ENCODE data around the gene AGTRAP. TPM values are rescaled to one million over a fixed set of nuclear protein-coding genes. Genes with fewer than 3 reads are reported as not detected.

Gene AGTRAP
- total RNA-seq, 4 donors from 2014 or later: 4.1 to 34.7 (median 31.2) TPM

GRCh38 chr1:11707621-11708276 lies 28.2 kb upstream of the AGTRAP start:
- intact Hi-C loops (cut with DNase I; ENCODE audit: low total_unique reads): no loop called here
- no peak for DNase-seq
- no peaks in the 10 kb centered on the region for H3K27me3 ChIP-seq
- no peak overlapping the region for H3K4me3 ChIP-seq
- H3K4me1 ChIP-seq: no peaks in the 10 kb centered on the region
- H3K36me3 ChIP-seq: no peaks in the 10 kb centered on the region
- TF ChIP-seq POLR2A (IDR thresholded peaks at IDR 0.05): no peak
- no peak for TF ChIP-seq CTCF (IDR thresholded peaks at IDR 0.05)
- no peak overlapping the region for H3K27ac ChIP-seq
- no peaks in the 10 kb centered on the region for H3K9me3 ChIP-seq

- no peak for TF ChIP-seq CTCF (IDR thresholded peaks at IDR 0.05)
- no peak for TF ChIP-seq POLR2A (IDR thresholded peaks at IDR 0.05)
- DNase-seq: no peak
- intact Hi-C loops (cut with DNase I; ENCODE audit: low total_unique reads): no loop called here
- Histone ChIP-seq H3K4me1 (no peaks in the 10 kb centered on the region), H3K27ac (no peak overlapping the region), H3K27me3 (no peaks in the 10 kb centered on the region), H3K9me3 (no peaks in the 10 kb centered on the region), H3K36me3 (no peaks in the 10 kb centered on the region), H3K4me3 (no peak overlapping the region)
Observed at GRCh38 chr1:11708554-11709350, 27.2 kb upstream of the AGTRAP start.

- Histone ChIP-seq H3K4me1 (no peaks in the 10 kb centered on the region), H3K36me3 (no peaks in the 10 kb centered on the region), H3K27me3 (no peaks in the 10 kb centered on the region), H3K9me3 (no peaks in the 10 kb centered on the region), H3K27ac (no peak overlapping the region), H3K4me3 (no peak overlapping the region)
- TF ChIP-seq POLR2A (IDR thresholded peaks at IDR 0.05) (no peak), CTCF (IDR thresholded peaks at IDR 0.05) (no peak)
- no peak for DNase-seq
- intact Hi-C loops (cut with DNase I; ENCODE audit: low total_unique reads): loop anchor here (10.0 kb wide), 1 partner anchor 47 kb away; the partner anchor contains the start of gene FBXO6
Observed at GRCh38 chr1:11711490-11711889, 24.4 kb upstream of the AGTRAP start.

- H3K27me3 ChIP-seq: no peaks in the 10 kb centered on the region
- H3K4me3 ChIP-seq: no peak overlapping the region
- TF ChIP-seq CTCF (IDR thresholded peaks at IDR 0.05) (no peak), POLR2A (IDR thresholded peaks at IDR 0.05) (no peak)
- intact Hi-C loops (cut with DNase I; ENCODE audit: low total_unique reads): loop anchor here (10.0 kb wide), 1 partner anchor 47 kb away; the partner anchor contains the start of gene FBXO6
- H3K36me3 ChIP-seq: no peaks in the 10 kb centered on the region
- H3K9me3 ChIP-seq: no peaks in the 10 kb centered on the region
- DNase-seq: no peak
- H3K27ac ChIP-seq: no peak overlapping the region
- H3K4me1 ChIP-seq: no peaks in the 10 kb centered on the region
Observed at GRCh38 chr1:11712285-11712684, 23.7 kb upstream of the AGTRAP start.

GRCh38 chr1:11713095-11713494 lies 22.8 kb upstream of the AGTRAP start:
- no peaks in the 10 kb centered on the region for H3K9me3 ChIP-seq
- no peak for DNase-seq
- intact Hi-C loops (cut with DNase I; ENCODE audit: low total_unique reads): loop anchor here (10.0 kb wide), 1 partner anchor 48 kb away; the partner anchor contains the start of gene FBXO6
- H3K36me3 ChIP-seq: no peaks in the 10 kb centered on the region
- H3K27me3 ChIP-seq: no peaks in the 10 kb centered on the region
- no peaks in the 10 kb centered on the region for H3K4me1 ChIP-seq
- TF ChIP-seq POLR2A (IDR thresholded peaks at IDR 0.05) (no peak), CTCF (IDR thresholded peaks at IDR 0.05) (no peak)
- no peak overlapping the region for H3K4me3 ChIP-seq
- no peak overlapping the region for H3K27ac ChIP-seq

All from uterus (tissue), 4 donors.